NCI-H82 treated with DMSO at 0.1 percent for 48 hours (cell line): ENCODE results near the gene SPX.
A peak's percentile ranks its signal among the peaks of the same experiment; 100 is the strongest.

Source experiments
- DNase-seq: peaks from one replicate; lab custom pipeline; 2025; ENCODE audit not compliant: unreplicated experiment; lab: John Stamatoyannopoulos, UW

SPX gene

DNA sequence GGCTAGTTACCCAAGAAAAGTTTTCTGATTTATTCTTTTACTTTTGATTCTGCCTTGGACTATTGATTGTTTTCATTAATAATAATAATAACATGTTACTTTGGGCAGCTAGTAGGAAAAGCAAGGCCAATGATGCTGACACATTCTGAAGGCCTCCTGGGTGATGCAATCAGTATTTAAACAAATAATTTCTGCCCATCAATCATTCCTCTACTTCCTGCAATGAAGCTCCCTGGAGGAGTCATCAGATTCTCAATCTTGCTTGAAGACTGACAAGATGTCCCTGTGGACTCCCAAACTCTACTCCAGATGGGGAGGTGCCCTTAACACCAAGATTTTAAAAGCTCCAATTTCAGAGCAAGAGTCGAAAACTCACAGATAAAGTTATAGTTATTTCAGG is at the start of gene SPX:
SPX (plus strand) TSS at position 244 of the 400 bp plus-strand sequence. CDS start 177 bp downstream, outside the sequence.
- DNase-seq: no peak

GRCh38 chr12:21476949-21477348 is 49.1 kb upstream of the SPX start:
- DNase-seq: no peak

DNA sequence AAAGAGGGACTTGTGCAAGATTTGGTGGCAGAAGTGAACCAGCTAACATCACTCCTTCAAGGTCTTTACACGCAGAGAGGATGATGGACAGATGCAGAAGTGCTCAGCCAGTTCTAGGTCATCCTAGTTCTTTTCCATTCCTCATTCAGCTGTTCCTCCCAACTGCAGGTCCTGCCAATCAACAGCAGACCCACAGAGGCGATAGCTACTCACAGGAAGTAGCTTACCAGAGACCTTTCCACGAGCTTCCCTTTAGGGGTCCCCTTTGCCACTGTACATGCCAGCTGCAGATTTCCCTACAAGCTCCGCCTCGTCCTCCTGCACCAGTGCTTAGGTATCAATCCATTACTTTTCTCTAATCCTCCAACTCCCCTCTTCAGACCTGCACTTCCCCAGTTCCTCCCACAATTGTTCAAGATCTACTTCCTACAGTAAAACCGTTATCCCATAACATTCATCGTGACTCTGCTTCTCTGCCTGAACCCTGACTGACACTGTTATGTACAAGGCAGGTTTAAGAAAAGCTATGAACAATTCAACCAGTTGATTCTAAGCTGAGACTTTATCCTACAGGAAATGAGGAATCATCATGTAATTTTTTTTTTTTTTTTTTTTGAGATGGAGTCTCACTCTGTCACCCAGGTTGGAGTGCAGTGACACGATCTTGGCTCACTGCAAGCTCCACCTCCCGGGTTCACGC is 47.2 kb upstream of the SPX start:
- no peak for DNase-seq

DNA sequence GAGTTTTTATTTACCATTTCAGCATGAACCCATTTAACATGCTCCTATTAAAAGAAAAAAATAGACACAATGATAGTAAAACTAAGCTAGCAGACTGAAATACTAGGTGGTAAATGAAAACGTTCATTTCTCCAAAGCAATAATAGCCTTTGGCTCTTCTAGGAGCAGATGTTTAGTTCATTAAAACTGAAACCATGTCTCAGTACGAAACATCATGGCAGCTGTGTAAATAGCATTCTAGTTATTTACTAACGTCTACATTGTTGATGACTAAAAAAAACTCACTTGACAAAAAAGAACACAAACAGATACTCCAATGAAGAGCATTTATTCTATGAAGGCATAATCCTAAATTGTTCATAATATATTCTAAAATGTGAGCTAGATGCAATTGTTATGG is 42.6 kb upstream of the SPX start:
- no peak for DNase-seq

DNA sequence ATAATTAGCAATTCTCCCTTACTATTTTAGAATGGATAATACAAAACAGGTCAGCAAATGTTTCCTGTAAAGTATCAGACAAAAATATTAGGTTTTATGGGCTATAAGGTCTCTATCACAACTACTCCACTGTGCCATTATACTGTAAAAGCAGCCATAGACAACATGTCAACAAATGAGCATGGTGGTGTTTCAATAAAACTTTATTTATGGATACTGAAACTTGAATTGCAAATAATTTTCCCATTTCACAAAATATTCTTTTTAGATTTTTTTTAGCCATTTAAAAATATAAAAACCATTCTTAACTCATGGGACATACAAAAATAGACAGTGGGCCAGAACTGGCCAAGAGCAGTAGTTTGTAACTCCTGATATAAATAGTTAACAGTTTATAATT is 40.1 kb upstream of the SPX start:
- DNase-seq: no peak

GRCh38 chr12:21499765-21500164 is 26.3 kb upstream of the SPX start:
- no peak for DNase-seq

DNA sequence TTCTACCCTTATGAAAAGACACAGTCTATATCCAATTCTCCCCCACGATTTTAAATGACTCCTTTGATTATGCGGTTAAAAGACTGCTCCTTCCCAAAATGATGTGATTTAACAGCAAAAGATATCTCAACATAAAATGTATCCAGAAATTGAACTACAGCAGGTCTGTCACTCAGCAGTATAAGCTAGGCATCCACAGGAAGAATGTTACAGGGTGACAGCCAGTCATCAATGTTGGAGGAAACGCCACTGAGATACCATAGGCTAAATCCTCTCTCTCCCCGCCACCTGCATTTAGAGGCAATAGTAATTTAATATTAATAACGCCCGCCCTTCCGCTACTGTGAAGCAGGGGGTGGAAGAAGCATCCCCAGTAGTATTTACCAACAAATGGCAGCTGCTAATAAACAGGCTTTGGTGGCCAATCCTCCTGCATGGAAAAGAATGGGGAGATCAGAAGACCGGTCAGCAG is 25.3 kb upstream of the SPX start:
- DNase-seq: no peak

- peak; percentile 97 for DNase-seq
Observed at GRCh38 chr12:21501258-21502163, 24.6 kb upstream of the SPX start, which contains the start of the genes GOLT1B and RECQL. GOLT1B (plus strand) TSS chr12:21501789; CDS start chr12:21501924, 135 bp downstream. RECQL (minus strand) TSS chr12:21501635; CDS start chr12:21499570, 2,065 bp downstream.

DNA sequence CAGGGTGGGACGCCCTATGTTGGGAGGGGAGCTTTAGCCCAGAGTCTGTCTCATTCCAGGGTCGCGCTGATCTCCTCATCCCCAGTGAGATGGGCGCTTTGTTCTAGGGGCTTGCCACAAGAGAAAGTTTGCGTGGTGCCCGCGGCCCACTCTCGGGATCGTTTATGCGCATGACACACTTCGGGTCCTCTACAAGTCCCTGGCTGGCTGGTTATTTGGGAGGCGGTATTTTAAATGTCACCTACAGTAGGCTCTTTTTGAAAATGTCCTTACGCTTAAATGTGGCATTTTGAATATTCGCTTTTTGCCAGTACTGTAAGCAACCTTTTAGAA is 24.0 kb upstream of the SPX start:
- no peak for DNase-seq

DNA sequence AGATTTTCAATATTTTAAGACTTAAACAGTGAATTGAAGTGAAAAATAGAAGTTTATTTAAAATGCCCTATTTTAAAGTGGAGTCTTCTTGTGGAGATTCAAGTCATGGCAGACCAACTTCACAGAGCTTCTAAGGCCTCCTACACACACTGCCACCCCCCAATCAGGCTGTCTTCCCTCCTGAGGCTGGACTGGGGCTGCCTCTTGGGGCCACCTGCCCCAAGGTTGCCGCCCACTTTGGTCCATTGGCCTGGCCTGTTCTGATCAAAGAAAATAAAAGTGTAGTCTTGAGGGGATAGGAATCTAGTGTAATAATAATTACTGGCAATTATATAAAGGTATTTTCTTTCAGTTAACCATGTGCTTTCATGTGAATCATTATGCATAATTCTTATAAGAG is 23.2 kb upstream of the SPX start:
- no peak for DNase-seq

DNA sequence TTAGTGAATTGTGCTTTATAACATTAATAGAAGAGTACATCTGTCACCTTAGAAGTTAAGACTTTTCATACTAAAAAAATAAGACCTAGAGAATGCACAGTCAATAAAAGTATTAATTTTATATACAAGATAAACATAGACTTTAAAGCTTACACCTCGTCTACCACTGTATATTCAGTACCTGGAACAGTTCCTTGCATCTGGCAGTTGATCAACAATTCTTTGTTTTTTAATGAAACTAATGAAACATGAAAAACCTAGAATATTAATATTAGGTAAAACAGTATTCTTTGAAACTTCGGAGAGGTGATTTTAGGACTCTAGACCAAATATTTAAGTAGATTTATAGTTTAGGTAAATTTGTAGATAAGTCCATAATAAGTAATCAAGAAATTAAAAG is 20.2 kb upstream of the SPX start:
- DNase-seq: no peak

DNA sequence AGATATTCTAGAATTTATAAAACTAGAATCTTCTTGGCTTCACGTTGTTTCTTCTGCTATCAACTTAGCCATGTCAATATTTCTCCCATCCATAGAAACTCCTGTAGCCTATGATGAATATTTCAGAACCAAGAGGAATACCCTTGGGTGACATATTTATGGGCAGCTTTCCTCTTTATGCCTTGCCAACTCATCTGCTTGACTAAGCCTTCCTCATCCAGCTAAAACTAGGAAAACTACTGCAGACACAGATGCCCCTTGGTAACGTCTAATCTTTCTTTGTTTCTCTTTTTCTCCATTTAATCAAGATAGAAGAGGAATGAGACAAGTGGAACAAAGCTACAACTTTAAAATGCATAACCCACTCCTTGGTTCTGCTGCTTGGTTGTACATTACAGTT is 18.2 kb upstream of the SPX start:
- DNase-seq: no peak

GRCh38 chr12:21509768-21510167 is 16.3 kb upstream of the SPX start:
- DNase-seq: no peak

- no peak for DNase-seq
Observed at GRCh38 chr12:21516281-21516680, 9.8 kb upstream of the SPX start.

GRCh38 chr12:21518451-21518850 is 7.6 kb upstream of the SPX start:
- DNase-seq: no peak

GRCh38 chr12:21521541-21521940 is 4.6 kb upstream of the SPX start:
- DNase-seq: no peak

DNA sequence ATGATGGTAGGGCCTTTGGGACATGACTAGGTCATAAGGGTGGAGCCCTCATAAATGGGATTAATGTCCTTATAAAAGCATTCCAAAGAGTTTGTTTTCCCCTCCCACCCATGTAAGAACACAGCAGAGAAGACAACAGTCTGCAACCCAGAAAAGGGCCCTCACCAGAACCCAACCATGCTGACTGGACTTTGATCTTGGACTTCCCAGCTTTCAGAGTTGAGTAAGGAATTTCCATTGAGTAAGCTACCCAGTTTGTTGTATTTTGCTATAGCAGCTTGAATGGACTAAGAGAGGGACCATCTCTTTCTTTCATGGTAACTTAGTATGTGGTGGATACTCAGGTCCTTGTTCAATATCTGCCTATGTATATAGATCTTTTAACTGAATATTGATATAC is 2.9 kb upstream of the SPX start:
- no peak for DNase-seq

- no peak for DNase-seq
Observed at GRCh38 chr12:21526721-21527345, 737 bp downstream of the SPX start.

DNA sequence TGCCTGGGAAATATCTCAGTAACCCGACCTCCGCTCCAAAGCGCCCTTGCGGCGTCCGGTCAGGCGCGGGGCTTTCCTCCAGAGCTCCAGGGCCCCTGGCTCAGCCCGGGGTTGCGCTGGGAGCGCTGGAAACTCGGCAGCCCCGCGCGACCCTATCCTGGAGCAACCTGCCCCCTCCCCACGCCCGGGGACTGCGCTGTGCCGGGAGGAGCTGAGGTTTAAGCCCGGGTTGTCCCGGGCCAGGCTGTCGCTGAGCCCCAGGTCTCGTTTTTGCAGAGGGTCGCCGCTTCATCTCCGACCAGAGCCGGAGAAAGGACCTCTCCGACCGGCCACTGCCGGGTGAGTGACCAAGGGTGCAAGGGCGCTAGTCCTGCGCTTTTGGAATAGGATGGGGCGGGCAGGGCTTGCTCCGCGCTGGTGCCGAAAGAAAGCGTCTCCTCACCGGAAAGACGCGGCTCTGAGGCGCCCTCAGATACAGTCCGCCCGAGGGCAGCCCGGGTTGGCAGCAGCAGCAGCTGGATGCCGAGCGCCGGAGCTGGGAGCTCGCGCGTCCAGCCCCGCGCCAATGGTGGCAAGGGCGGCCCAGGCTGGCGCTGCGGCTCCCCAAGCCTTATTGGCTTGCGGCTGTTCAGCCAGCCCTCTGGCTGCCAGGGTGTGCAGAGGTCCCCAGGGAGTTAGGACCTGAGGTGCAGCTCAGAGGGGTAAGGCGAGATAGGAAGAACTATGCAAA is 1.5 kb downstream of the SPX start:
- DNase-seq: peak; percentile 27

DNA sequence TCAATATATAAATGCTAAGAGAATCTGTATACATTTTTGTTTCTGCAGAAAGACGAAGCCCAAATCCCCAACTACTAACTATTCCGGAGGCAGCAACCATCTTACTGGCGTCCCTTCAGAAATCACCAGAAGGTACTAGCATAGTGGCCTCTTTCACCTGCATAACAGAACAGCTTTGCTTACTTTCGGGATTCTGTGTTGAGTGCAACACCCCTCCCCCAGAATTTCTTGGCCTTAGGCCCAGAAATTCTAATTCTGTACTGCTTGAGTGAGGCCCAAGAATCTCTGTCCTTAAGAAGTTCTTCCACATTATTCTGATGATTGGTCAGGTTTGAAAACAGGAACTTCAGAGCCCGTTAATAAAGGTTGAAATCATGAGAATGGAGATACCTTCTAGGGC is 2.9 kb downstream of the SPX start:
- DNase-seq: no peak

DNA sequence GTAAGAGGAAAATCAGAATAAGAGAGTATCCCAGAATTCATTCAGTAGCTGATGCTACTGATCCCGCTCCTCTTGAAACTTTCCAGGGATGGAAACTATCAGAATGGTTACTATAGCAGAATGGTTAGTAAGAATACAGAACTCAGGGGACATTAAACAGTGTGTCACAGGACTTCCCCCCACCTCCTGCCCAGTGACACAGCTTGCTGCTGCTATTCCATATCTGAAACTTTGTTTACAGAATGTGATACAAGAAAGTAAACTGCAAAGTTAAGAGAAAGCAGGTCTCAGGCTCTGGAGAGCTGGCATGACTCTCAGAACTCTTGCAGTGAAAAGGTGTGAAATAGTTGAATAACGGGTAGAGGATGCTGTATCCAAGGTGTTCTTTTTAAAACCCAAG is 3.4 kb downstream of the SPX start:
- no peak for DNase-seq
